Diencephalon (tissue), 1 donor: ENCODE results near the gene RSPH9. TPM values are rescaled to one million over a fixed set of nuclear protein-coding genes. Genes with fewer than 3 reads are reported as not detected.

Experiments used
- total RNA-seq: library from RNA; depleted of rRNA; stranded (reverse); fragments of >200 nt; gene quantifications from one replicate; pipeline ENCODE4 v1.2.3, GENCODE V29; 2014

RSPH9 gene
- 6.0 TPM for total RNA-seq

GRCh38 chr6:43644940-43645612, at the start of gene RSPH9:
RSPH9 (plus strand) TSS chr6:43645036; CDS start chr6:43645099, 63 bp downstream.

GRCh38 chr6:43629104-43629504, 15.7 kb upstream of the RSPH9 start, which contains the start of gene GTPBP2:
GTPBP2 (minus strand) TSS chr6:43629264; CDS start chr6:43629162, 102 bp downstream.

GRCh38 chr6:43635387-43636307, 9.2 kb upstream of the RSPH9 start, which contains the start of gene MAD2L1BP:
MAD2L1BP (plus strand) TSS chr6:43635840; CDS start chr6:43635876, 36 bp downstream.

GRCh38 chr6:43687437-43688347, 42.9 kb downstream of the RSPH9 start, which contains the start of gene MRPS18A:
MRPS18A (minus strand) TSS chr6:43687791; CDS start chr6:43687779, 12 bp downstream.

Other genes starting within 250 kb of the RSPH9 start
- 23.8 TPM for gene ABCC10, start 217.5 kb upstream of the RSPH9 start, total RNA-seq
- gene DLK2, start 189.5 kb upstream of the RSPH9 start, total RNA-seq, result 8.3 TPM
- gene TJAP1, start 167.5 kb upstream of the RSPH9 start, total RNA-seq, result 5.1 TPM
- 5.3 TPM for gene LRRC73, start 134.7 kb upstream of the RSPH9 start, total RNA-seq
- 66.7 TPM for gene YIPF3, start 128.1 kb upstream of the RSPH9 start, total RNA-seq
- 25.6 TPM for gene POLR1C, start 127.9 kb upstream of the RSPH9 start, total RNA-seq
- gene XPO5, start 69.0 kb upstream of the RSPH9 start, total RNA-seq, result 52.4 TPM
- gene POLH, start 68.9 kb upstream of the RSPH9 start, total RNA-seq, result 10.6 TPM
- gene GTPBP2, start 15.8 kb upstream of the RSPH9 start, total RNA-seq, result 30.9 TPM
- gene MAD2L1BP, start 9.2 kb upstream of the RSPH9 start, total RNA-seq, result 23.1 TPM
- 23.1 TPM for gene MRPS18A, start 42.8 kb downstream of the RSPH9 start, total RNA-seq
- gene VEGFA, start 125.2 kb downstream of the RSPH9 start, total RNA-seq, result 37.4 TPM